Astrocyte (in vitro differentiated cells and primary cell): Measurements from ENCODE around the gene HPS5. TPM values are rescaled to one million over a fixed set of nuclear protein-coding genes. Genes with fewer than 3 reads are reported as not detected.

ENCODE experiments used
- DNase-seq: peaks from one replicate; pipeline ENCODE4 v3.0.0-alpha.2; 2010; ENCODE audit warnings: low read depth
- FAIRE-seq: peaks from 2 replicates; lab custom pipeline; 2011; peaks lifted over from hg19 to GRCh38; lab: Jason Lieb, UNC
- H2AFZ ChIP-seq: 2 replicates; pipeline ENCODE4 v1.6.0; 2012; ENCODE audit warnings: low read depth, low read length, inconsistent platforms
- H3K27ac ChIP-seq: 2 replicates; pipeline ENCODE4 v1.5.1; 2011; ENCODE audit warnings: low read depth, low read length, inconsistent platforms
- H3K27me3 ChIP-seq: 2 replicates; pipeline ENCODE4 v1.6.0; 2011; ENCODE audit warnings: low read length, inconsistent platforms; ENCODE audit not compliant: insufficient read depth
- H3K36me3 ChIP-seq: 2 replicates; pipeline ENCODE4 v1.5.1; 2011; ENCODE audit warnings: low read length, inconsistent platforms; ENCODE audit not compliant: insufficient read depth
- H3K4me1 ChIP-seq: 2 replicates; pipeline ENCODE4 v1.5.1; 2011; ENCODE audit warnings: low read length, inconsistent platforms; ENCODE audit not compliant: insufficient read depth
- H3K4me2 ChIP-seq: 2 replicates; pipeline ENCODE4 v1.6.0; 2012; ENCODE audit warnings: low read length, inconsistent platforms
- H3K4me3 ChIP-seq: 2 replicates; pipeline ENCODE4 v1.5.1; 2011; ENCODE audit warnings: low read depth, mild to moderate bottlenecking, low read length, inconsistent platforms; ENCODE audit not compliant: insufficient read depth
- H3K79me2 ChIP-seq: 2 replicates; pipeline ENCODE4 v1.6.0; 2012; ENCODE audit warnings: mild to moderate bottlenecking, low read length, inconsistent platforms; ENCODE audit not compliant: insufficient read depth
- H3K9ac ChIP-seq: 2 replicates; pipeline ENCODE4 v1.6.0; 2012; ENCODE audit warnings: mild to moderate bottlenecking, low read length, inconsistent platforms
- H3K9me3 ChIP-seq: 2 replicates; pipeline ENCODE4 v1.5.1; 2012; ENCODE audit warnings: low read depth, mild to moderate bottlenecking, low read length, inconsistent platforms; ENCODE audit not compliant: insufficient read depth
- H4K20me1 ChIP-seq: 2 replicates; pipeline ENCODE4 v1.6.0; 2012; ENCODE audit warnings: low read length, inconsistent platforms; ENCODE audit not compliant: insufficient read depth
- H3K27ac Mint-ChIP-seq: one replicate; pipeline ENCODE4 v1.8.0; 2021; ENCODE audit warnings: mild to moderate bottlenecking, mixed read lengths; ENCODE audit not compliant: unreplicated experiment
- H3K27me3 Mint-ChIP-seq: one replicate; pipeline ENCODE4 v1.8.0; 2021; ENCODE audit warnings: low read depth, mixed read lengths; ENCODE audit not compliant: unreplicated experiment
- H3K36me3 Mint-ChIP-seq: one replicate; pipeline ENCODE4 v1.8.0; 2021; ENCODE audit warnings: low read depth, mixed read lengths; ENCODE audit not compliant: unreplicated experiment
- H3K4me1 Mint-ChIP-seq: one replicate; pipeline ENCODE4 v1.8.0; 2021; ENCODE audit warnings: low read depth, mixed read lengths; ENCODE audit not compliant: unreplicated experiment
- H3K4me3 Mint-ChIP-seq: one replicate; pipeline ENCODE4 v1.8.0; 2021; ENCODE audit warnings: mild to moderate bottlenecking, moderate library complexity, mixed read lengths; ENCODE audit not compliant: unreplicated experiment
- H3K9me3 Mint-ChIP-seq: one replicate; pipeline ENCODE4 v1.8.0; 2021; ENCODE audit warnings: mild to moderate bottlenecking, mixed read lengths; ENCODE audit not compliant: unreplicated experiment
- EZH2 ChIP-seq: IDR thresholded peaks from 2 replicates; pipeline ENCODE4 v1.6.1; 2012; ENCODE audit warnings: mild to moderate bottlenecking, low read length, inconsistent platforms; ENCODE audit not compliant: insufficient read depth
- total RNA-seq: library from RNA; stranded (reverse); gene quantifications from 2 replicates; pipeline ENCODE4 v1.2.1, GENCODE V29; 2021
- TF ChIP-seq, protein P1 (sequence below): IDR thresholded peaks from 2 replicates; pipeline ENCODE4 v1.5.1; 2011; ENCODE audit warnings: low read depth, mild to moderate bottlenecking, inconsistent platforms, low read length, moderate library complexity; ENCODE audit not compliant: insufficient read depth

HPS5 gene
- total RNA-seq, 1 donor from 2014 or later, result 22.6 TPM

DNA sequence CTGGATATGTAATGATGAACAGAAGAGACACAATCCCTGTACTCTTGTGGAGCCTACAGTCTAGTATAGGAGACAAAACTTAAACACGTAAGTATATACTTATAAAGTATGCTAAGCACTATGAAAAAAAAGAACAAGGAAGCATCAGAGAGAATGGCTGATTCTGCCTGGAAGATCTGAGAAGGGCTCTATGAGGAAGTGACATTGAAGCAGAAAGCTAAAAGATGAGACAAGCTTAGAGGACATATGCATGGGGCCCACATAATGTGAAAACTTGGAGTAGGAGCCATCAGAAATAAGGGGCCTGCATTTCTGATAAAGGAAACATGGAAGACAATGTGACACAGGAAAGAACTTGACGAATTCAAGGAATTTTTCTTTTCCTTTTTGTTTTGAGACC, 39.3 kb downstream of the HPS5 start:
- Histone ChIP-seq H3K27me3 (no peaks in the 10 kb centered on the region), H3K27ac (no peak overlapping the region), H3K36me3 (peaks cover 54% of the 10 kb centered on the region), H3K4me2 (no peak overlapping the region), H4K20me1 (no peaks in the 10 kb centered on the region), H3K9me3 (no peaks in the 10 kb centered on the region), H2AFZ (no peak overlapping the region), H3K4me3 (no peak overlapping the region), H3K4me1 (no peaks in the 10 kb centered on the region), H3K79me2 (no peaks in the 10 kb centered on the region), H3K9ac (no peak overlapping the region)
- TF ChIP-seq, protein P1, sequence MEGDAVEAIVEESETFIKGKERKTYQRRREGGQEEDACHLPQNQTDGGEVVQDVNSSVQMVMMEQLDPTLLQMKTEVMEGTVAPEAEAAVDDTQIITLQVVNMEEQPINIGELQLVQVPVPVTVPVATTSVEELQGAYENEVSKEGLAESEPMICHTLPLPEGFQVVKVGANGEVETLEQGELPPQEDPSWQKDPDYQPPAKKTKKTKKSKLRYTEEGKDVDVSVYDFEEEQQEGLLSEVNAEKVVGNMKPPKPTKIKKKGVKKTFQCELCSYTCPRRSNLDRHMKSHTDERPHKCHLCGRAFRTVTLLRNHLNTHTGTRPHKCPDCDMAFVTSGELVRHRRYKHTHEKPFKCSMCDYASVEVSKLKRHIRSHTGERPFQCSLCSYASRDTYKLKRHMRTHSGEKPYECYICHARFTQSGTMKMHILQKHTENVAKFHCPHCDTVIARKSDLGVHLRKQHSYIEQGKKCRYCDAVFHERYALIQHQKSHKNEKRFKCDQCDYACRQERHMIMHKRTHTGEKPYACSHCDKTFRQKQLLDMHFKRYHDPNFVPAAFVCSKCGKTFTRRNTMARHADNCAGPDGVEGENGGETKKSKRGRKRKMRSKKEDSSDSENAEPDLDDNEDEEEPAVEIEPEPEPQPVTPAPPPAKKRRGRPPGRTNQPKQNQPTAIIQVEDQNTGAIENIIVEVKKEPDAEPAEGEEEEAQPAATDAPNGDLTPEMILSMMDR, result no peak
- TF ChIP-seq EZH2, result no peak
- Mint-ChIP-seq H3K9me3 (no peaks in the 10 kb centered on the region), H3K27me3 (no peaks in the 10 kb centered on the region), H3K36me3 (peaks cover 24% of the 10 kb centered on the region), H3K27ac (no peak overlapping the region), H3K4me3 (no peak overlapping the region), H3K4me1 (no peaks in the 10 kb centered on the region)
- no peak for FAIRE-seq
- no peak for DNase-seq

DNA sequence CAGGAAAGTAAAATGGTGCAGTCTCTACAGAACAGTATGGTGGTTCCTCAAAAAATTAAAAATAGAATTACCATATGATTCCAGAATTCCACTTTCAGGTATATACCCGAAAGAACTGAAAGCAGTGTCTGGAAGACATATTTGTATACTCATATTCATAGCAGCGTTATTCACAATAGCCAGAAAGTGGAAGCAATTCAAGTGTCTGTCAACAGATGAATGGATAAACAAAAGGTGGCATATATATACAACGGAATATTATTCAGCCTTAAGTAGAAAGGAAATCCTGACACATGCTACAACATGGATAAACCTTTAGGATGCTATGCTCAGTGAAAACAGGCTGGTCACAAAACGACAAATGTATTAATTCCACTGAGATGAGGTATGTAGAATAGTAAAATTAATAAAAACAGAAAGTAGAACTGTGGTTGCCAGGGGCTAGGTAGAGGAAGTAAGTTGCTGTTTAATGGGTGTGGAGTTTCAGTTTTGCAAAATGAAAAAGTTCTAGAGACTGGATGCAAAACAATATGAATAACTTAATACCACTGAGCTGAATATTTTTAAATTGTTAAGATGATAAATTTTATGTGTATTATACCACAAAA, 41.4 kb downstream of the HPS5 start:
- Histone ChIP-seq H3K9ac (no peak overlapping the region), H2AFZ (no peak overlapping the region), H3K4me1 (no peaks in the 10 kb centered on the region), H3K79me2 (no peaks in the 10 kb centered on the region), H3K27ac (no peak overlapping the region), H3K4me2 (no peak overlapping the region), H3K4me3 (no peak overlapping the region), H3K27me3 (no peaks in the 10 kb centered on the region), H3K9me3 (no peaks in the 10 kb centered on the region), H4K20me1 (no peaks in the 10 kb centered on the region), H3K36me3 (peaks cover 43% of the 10 kb centered on the region)
- no peak overlapping the region for H3K4me3 Mint-ChIP-seq
- no peaks in the 10 kb centered on the region for H3K9me3 Mint-ChIP-seq
- no peaks in the 10 kb centered on the region for H3K27me3 Mint-ChIP-seq
- no peaks in the 10 kb centered on the region for H3K4me1 Mint-ChIP-seq
- H3K27ac Mint-ChIP-seq, result no peak overlapping the region
- H3K36me3 Mint-ChIP-seq, result peaks cover 17% of the 10 kb centered on the region
- FAIRE-seq (no peak), DNase-seq (no peak)
- TF ChIP-seq EZH2, result no peak
- TF ChIP-seq, protein P1, result no peak

DNA sequence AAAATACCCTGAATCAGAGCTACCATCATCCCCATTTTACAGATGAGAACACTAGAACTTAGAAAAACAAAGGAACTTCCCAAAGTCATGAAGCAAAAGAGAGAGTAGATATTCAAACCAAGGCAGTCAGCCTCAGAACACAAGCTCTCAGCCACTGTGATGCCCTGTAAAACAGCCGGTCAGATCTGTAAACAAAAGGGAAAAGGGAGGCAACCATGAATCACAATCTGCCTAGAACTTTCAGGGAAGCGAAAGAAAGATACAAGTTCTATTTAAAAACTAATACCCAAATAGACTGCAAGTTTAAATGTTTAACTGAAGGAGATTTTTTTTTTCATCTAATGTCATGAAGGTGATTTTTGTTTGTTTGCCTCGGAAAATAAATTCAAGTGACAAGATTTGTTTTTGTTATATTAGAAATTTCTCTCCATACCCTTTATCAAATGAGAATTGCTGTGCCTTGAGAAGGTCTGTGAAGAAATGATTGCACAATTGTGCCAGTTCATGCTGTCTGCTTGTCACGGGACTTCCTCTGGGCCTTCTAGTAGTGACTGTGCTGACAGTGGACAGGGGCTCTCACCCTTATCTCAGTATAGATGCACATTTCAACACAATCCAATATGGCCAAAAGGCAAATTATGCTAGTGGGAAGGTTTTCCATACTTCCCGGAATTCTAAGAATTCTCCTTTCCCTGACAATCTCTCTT, 44.2 kb downstream of the HPS5 start:
- Histone ChIP-seq H3K9me3 (no peaks in the 10 kb centered on the region), H3K4me2 (no peak overlapping the region), H2AFZ (no peak overlapping the region), H3K27me3 (no peaks in the 10 kb centered on the region), H3K27ac (no peak overlapping the region), H3K79me2 (no peaks in the 10 kb centered on the region), H3K9ac (no peak overlapping the region), H3K36me3 (peaks cover 26% of the 10 kb centered on the region), H3K4me1 (no peaks in the 10 kb centered on the region), H4K20me1 (no peaks in the 10 kb centered on the region), H3K4me3 (no peak overlapping the region)
- peaks cover 18% of the 10 kb centered on the region for H3K36me3 Mint-ChIP-seq
- H3K27ac Mint-ChIP-seq, result no peak overlapping the region
- H3K9me3 Mint-ChIP-seq, result no peaks in the 10 kb centered on the region
- FAIRE-seq, result no peak
- no peak for DNase-seq
- H3K4me3 Mint-ChIP-seq, result no peak overlapping the region
- H3K4me1 Mint-ChIP-seq, result no peaks in the 10 kb centered on the region
- no peaks in the 10 kb centered on the region for H3K27me3 Mint-ChIP-seq
- TF ChIP-seq EZH2, result no peak
- TF ChIP-seq, protein P1, result no peak
